HG03442 (cell line): ENCODE results near the gene HINT2.
A peak's percentile ranks its signal among the peaks of the same experiment; 100 is the strongest.

Source experiments
- ATAC-seq: cut with Tn5 transposase; IDR thresholded peaks from one replicate; pipeline ENCODE4 v1.9.1; 2021; ENCODE audit warnings: mild to moderate bottlenecking, moderate library complexity; ENCODE audit not compliant: unreplicated experiment

The HINT2 gene

GRCh38 chr9:35841645-35841900 is 26.7 kb upstream of the HINT2 start:
- no peak for ATAC-seq

GRCh38 chr9:35840881-35841644 is 26.2 kb upstream of the HINT2 start:
- no peak for ATAC-seq

- no peak for ATAC-seq
Observed at GRCh38 chr9:35839926-35840325, 25.1 kb upstream of the HINT2 start.

GRCh38 chr9:35836595-35836994 is 21.8 kb upstream of the HINT2 start:
- ATAC-seq, result no peak

- no peak for ATAC-seq
Observed at GRCh38 chr9:35835766-35836165, 20.9 kb upstream of the HINT2 start.

- ATAC-seq, result no peak
Observed at GRCh38 chr9:35835216-35835632, 20.4 kb upstream of the HINT2 start.

GRCh38 chr9:35834260-35835215 is 19.7 kb upstream of the HINT2 start:
- ATAC-seq, result no peak

GRCh38 chr9:35832814-35833213 is 18.0 kb upstream of the HINT2 start:
- no peak for ATAC-seq

- ATAC-seq, result no peak
Observed at GRCh38 chr9:35831040-35831439, 16.2 kb upstream of the HINT2 start.

GRCh38 chr9:35829764-35830096 is 14.9 kb upstream of the HINT2 start:
- ATAC-seq, result no peak

- ATAC-seq, result peak; percentile 64
Observed at GRCh38 chr9:35829084-35829763, 14.4 kb upstream of the HINT2 start, which contains the start of gene TMEM8B. TMEM8B (plus strand) TSS chr9:35829228; CDS start chr9:35829448, 220 bp downstream.

GRCh38 chr9:35828716-35829083 is 13.9 kb upstream of the HINT2 start, which contains the start of gene FAM221B:
FAM221B (minus strand) TSS chr9:35828732; CDS start chr9:35826161, 2,571 bp downstream.
- no peak for ATAC-seq

- ATAC-seq, result no peak
Observed at GRCh38 chr9:35827486-35827885, 12.6 kb upstream of the HINT2 start.

GRCh38 chr9:35826071-35826701 is 11.3 kb upstream of the HINT2 start:
- ATAC-seq, result peak; percentile 41

- no peak for ATAC-seq
Observed at GRCh38 chr9:35822926-35823325, 8.1 kb upstream of the HINT2 start.

- no peak for ATAC-seq
Observed at GRCh38 chr9:35820076-35820475, 5.2 kb upstream of the HINT2 start.

GRCh38 chr9:35818341-35818740 is 3.5 kb upstream of the HINT2 start:
- no peak for ATAC-seq

- ATAC-seq, result no peak
Observed at GRCh38 chr9:35816708-35817107, 1.9 kb upstream of the HINT2 start.

GRCh38 chr9:35814106-35814840 is 569 bp downstream of the HINT2 start:
- ATAC-seq, result peak; percentile 18

GRCh38 chr9:35813434-35814105 is 1.3 kb downstream of the HINT2 start:
- no peak for ATAC-seq
